ENCODE results near the gene TMIGD2.
A peak's percentile ranks its signal among the peaks of the same experiment; 100 is the strongest.
"Not testable (repeated sequence)": the region's sequence is repeated elsewhere in the genome, so short reads cannot be mapped to it uniquely, and the experiment has no call there.

TMIGD2 gene, protein sequence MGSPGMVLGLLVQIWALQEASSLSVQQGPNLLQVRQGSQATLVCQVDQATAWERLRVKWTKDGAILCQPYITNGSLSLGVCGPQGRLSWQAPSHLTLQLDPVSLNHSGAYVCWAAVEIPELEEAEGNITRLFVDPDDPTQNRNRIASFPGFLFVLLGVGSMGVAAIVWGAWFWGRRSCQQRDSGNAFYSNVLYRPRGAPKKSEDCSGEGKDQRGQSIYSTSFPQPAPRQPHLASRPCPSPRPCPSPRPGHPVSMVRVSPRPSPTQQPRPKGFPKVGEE

DNA sequence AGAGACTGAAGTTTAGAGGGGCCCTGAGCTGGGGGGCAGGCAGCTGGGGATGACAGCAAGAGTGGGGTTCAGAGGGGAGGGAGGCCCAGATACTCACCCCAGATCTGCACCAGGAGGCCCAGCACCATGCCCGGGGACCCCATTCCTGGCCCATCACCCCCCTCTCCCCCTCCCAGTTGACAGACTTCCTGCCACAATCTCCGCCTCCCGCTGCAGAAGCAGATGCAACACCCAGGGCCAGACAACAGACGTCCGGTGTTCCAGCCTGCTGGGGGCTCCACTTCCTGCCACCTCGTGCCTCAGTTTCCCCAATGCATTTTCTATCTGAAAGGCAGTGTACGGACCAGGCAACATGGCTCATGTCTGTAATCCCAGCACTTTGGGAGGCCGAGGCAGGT, at the start of gene TMIGD2:
TSS of gene TMIGD2 (minus strand) at position 147 of the 398 bp plus-strand sequence. CDS start at position 143, 4 bp downstream.
- no peak for DNase-seq (ENCODE audit: low spot score)

DNA sequence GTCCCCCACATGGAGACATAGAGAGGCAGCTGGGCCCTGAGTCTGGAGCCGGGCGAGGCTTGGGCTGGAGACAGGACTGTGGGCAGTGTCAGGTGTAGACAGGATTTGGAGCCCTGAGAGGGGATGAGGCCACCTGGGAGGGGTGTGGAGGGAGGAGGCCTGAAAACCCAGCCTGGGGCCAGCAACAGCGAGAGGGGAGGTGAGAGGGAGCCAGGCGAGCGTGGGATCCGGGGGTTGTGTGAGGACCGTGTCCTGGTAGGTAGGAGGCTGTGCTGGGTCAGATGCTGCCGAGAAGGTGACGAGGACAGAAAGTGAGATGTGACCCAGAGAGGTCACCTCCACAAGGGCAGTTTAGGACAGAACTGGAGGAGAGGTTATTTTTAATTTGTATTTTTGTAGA, 48.5 kb upstream of the TMIGD2 start:
- no peak for DNase-seq (ENCODE audit: low spot score)

DNA sequence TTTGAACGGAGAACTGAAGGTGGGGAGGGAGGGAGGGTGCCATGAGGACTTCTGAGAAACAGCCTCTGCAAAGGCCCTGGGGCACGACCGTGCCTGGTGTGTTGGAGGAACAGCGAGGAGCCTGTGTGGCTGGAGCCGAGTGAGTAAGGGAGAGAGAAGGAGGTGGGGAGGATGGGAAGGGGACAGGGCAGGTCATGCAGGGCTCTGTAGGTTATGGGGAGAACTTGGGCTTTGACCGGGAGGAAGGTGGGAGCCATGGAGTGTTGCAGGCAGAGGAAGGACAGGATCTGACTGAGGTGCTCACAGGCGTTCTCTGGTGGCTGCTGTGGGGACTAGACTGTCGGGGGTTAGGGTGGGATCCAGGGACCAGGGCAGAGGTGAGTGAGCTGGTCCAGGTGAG, 47.9 kb upstream of the TMIGD2 start:
- DNase-seq (ENCODE audit: low spot score), result no peak

- not testable (repeated sequence) for DNase-seq (ENCODE audit: low spot score)
Measured at GRCh38 chr19:4349225-4349624, 47.0 kb upstream of the TMIGD2 start.

DNA sequence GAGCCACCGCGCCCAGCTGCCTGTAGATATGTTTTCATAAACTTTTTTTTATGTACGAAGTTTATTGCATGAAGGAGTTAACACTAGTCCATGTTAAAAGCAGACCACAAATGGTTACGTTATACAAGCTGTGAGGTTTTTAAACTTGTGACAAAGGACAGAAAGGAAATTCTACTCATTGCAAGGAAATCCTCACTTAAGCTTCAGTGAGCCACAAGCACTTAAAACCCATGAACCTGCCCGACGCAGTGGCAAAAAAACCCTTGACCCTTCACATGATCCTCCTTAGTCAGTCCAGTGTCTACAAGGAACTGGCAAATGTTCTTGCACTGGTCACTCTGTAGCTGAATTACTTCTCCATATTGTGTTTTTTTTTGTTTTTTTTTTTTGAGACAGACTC, 45.3 kb upstream of the TMIGD2 start:
- DNase-seq (ENCODE audit: low spot score), result no peak

DNA sequence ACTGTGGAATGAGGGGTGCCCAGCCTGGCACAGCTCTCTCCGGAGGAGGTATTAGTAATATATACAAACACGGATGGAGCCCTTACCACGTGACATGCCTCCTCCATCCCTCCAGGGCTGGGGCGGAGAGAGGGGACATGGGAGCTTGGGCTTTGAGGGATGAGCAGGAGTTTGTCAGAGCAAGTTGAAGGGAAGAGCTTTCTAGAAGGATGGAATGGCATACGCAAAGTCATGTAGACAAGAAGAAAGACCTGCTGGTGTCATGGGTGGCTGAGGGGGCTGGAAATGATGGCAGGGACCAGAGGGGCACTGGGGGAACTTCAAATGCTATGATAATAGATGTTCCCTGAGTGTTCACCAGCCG, 43.8 kb upstream of the TMIGD2 start:
- no peak for DNase-seq (ENCODE audit: low spot score)

GRCh38 chr19:4345342-4346019, 43.3 kb upstream of the TMIGD2 start:
- no peak for DNase-seq (ENCODE audit: low spot score)

- peak; percentile 44 for DNase-seq (ENCODE audit: low spot score)
Measured at GRCh38 chr19:4343370-4344307, 41.5 kb upstream of the TMIGD2 start, which contains the start of gene MPND. MPND (plus strand) TSS chr19:4343562; CDS start chr19:4343594, 32 bp downstream.

DNA sequence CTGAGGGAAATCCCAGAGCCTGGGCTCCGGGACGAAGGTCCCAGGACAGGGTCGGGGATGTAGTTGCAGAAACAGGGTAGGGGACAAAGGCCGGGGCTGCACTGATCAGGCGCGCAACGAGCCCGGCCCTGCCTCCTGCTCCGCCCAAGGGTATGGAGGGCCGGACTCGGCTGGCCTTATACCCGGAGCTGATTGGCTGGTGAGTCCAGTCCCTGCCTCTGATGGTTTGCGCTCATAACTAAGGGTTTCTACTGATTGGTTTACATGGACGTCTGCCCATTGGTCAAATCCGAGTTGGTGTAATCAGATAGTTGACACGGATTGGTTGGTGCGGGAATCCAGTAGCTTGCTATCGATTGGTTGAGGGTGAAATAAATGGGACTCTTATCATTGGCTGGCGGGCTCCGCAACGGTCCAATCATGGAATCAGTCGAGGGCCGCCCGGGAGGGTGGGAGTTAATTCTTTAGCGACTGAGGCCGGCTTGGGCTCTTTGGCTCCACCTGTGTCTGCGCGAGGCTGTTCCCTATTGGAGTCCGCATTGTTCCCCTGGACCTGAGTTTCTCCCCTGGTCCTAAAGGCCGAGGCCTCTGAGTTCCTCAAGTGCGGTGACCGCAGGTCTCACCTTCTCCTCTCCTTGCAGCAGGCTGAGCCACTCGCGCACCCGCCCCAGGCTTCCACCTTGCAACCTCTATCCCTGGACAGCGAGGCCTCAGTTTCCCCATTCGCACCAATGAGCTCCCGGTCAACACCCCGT, 40.6 kb upstream of the TMIGD2 start:
- DNase-seq (ENCODE audit: low spot score), result peak; percentile 94

GRCh38 chr19:4342314-4342614, 40.1 kb upstream of the TMIGD2 start:
- no peak for DNase-seq (ENCODE audit: low spot score)

DNA sequence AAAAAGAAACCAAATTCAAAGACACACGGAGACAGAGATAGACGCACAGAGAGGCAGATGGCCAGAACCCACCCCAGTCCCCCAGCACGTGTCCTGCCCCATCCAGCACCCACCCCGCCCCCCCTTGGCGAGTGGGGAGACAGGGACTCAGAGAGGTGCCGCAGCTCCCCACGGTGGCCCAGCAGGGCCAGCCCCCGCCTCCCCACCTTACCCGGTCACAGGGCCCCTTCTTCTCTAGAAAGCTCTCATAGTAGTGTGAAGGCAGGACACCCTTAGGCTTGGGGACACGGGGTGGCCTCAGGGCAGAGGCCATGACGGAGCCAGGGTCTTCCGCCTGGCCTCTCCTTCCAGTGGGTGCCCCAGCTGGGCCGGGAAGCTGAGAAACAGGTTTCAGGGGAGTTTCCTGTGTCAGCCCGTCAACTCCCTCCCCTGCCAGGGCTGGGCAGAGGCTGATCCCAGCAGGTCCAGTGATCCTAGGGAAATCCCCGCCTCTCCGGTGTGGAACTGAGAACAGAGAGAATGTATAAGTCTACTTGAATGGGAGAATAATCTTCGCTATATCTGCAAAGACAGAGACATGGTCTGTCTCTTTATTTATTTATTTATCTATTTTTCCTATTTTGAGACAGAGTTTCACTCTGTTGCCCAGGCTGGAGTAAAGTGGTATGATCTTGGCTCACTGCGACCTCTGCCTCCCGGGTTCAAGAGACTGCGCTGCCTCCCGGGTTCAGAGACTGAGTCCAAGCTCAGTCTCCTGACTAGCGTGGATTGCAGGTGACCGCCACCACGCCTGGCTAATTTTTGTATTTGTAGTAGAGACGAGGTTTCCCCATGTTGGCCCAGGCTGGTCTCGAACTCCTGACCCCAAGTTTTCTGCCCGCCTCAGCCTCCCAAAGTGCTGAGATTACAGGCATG, 36.5 kb upstream of the TMIGD2 start, which contains the start of gene STAP2:
TSS of gene STAP2 (minus strand) at position 387 of the 915 bp plus-strand sequence. CDS start at position 313, 74 bp downstream.
- DNase-seq (ENCODE audit: low spot score), result no peak

DNA sequence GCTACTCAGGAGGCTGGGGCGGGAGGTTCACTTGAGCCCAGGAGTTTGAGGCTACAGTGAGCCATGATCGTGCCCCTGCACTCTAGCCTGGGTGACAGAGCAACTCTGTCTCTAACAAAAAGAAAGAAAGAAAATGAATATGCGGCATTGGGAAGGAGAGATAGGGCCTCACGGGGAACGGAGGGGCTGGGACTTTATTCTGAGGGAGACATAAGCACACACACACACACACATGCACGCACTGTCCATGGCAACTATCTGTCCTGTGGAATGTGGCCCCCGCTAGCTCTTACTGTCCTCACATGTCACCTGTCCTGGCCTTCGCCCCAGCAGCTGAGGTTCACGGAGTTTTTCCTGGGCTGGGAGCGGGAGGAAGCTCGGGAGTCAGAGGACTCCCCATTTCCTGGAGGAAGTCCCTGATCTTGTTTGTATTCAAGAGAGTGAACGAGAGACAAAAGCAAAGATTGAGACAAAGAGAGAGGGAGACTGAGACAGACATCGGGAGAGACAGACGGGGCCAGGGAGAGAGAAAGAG, 35.8 kb upstream of the TMIGD2 start:
- DNase-seq (ENCODE audit: low spot score), result no peak

DNA sequence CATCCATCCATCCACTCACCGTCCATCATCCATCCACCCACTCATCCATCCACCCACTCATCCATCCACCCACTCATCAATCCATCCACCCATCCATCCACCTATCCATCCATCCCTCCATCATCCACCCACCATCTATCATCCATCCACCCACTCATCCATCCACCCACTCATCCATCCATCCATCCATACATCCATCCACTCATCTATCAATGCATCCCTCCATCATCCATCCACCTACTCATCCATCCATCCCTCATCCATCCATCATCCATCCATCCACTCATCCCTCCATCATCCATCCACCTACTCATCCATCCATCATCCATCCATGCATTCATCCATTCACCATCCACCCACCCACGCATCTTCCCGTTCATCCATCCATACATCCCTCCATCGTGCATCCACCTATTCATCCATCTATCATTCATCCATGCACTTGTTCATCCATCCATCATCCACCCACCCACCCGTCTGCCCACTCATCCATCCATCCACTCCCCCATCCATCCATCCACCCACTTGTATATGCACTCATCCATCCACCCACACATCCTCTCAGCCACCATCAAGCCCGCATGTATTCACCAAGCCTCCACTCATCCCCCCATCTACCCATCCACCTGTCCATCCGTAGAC, 32.9 kb upstream of the TMIGD2 start:
- no peak for DNase-seq (ENCODE audit: low spot score)

- DNase-seq (ENCODE audit: low spot score), result no peak
Measured at GRCh38 chr19:4329858-4330257, 27.7 kb upstream of the TMIGD2 start.

- DNase-seq (ENCODE audit: low spot score), result not testable (repeated sequence)
Measured at GRCh38 chr19:4328991-4329681, 26.9 kb upstream of the TMIGD2 start.

- peak; percentile 82 for DNase-seq (ENCODE audit: low spot score)
Measured at GRCh38 chr19:4328243-4328990, 26.2 kb upstream of the TMIGD2 start.

GRCh38 chr19:4327877-4328242, 25.7 kb upstream of the TMIGD2 start:
- DNase-seq (ENCODE audit: low spot score), result no peak

DNA sequence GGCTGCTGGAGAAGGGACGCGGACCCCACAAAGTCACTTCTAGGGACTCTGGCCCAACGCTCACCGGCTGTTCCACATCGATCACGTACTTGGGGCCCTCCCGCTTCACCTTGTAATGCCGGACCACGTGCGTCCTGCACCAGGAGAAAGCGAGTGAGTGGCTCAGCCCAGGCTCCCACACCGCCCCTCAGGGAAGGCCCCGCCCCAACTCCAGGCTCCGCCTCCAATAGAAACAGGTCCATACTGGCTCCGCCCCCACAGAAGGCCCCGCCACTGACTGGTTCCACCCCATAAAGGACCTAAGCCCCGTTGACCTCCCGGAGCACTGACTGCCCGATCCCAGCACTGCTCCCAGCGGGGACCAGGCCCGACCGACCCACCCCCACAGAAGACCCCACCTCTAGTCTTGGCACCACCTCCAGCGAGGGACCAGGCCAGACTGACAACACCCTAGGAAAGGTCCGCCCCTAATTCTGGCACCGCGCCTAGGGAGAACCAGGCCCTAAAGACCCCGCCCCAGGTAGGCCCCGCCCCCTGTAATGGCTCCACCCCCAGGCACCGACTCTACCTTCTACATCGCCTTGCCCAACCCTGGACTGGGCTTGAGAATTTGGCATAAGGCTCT, 25.2 kb upstream of the TMIGD2 start:
- no peak for DNase-seq (ENCODE audit: low spot score)
